Naive thymus-derived CD4-positive, alpha-beta T cell (primary cell): ENCODE results near the gene SULT6B1. TPM values are rescaled to one million over a fixed set of nuclear protein-coding genes. Genes with fewer than 3 reads are reported as not detected.

ENCODE experiments used
- polyA plus RNA-seq, 2 donors: library from polyadenylated mRNA; unstranded; fragments of 300-500 nt; fragmentation: Illumina TruSeq; gene quantifications; one replicate each; pipeline ENCODE4 v1.2.3, GENCODE V29; 2021
- total RNA-seq, 6 experiments: library from RNA in 5 of 6; stranded (reverse) in 5 of 6; gene quantifications; 1 replicate in 5 of 6; 2 replicates in 1 of 6; pipeline ENCODE4 v1.2.3 and lab custom pipeline; 2021 to 2026

The SULT6B1 gene
- total and polyA plus RNA-seq, 7 experiments from 2014 or later: not detected

Other genes starting within 250 kb of the SULT6B1 start
- 10 to 100 TPM; 23.0 to 35.0 (median 30.9) TPM for gene STRN, start 222.1 kb downstream of the SULT6B1 start, total RNA-seq
- 10 to 100 TPM; 12.4 to 12.9 TPM for gene STRN, start 222.1 kb downstream of the SULT6B1 start, polyA plus RNA-seq
- gene HEATR5B, start 104.3 kb downstream of the SULT6B1 start, total RNA-seq: 10 to 100 TPM; 25.2 to 50.5 (median 39.3) TPM
- gene HEATR5B, start 104.3 kb downstream of the SULT6B1 start, polyA plus RNA-seq: 10 to 100 TPM; 13.1 to 23.1 TPM
- gene GPATCH11, start 104.2 kb downstream of the SULT6B1 start, total RNA-seq: 10 to 100 TPM in 3 of 5 experiments, 1 to 10 TPM in 2; 6.0 to 19.0 (median 11.1) TPM
- gene GPATCH11, start 104.2 kb downstream of the SULT6B1 start, polyA plus RNA-seq: 1 to 10 TPM; 8.4 to 8.8 TPM
- 10 to 100 TPM; 21.2 to 91.9 (median 24.2) TPM for gene EIF2AK2, start 31.7 kb downstream of the SULT6B1 start, total RNA-seq
- 10 to 100 TPM; 20.4 to 23.5 TPM for gene EIF2AK2, start 31.7 kb downstream of the SULT6B1 start, polyA plus RNA-seq
- 10 to 100 TPM; 26.9 to 40.7 (median 40.4) TPM for gene CEBPZOS, start 7.8 kb upstream of the SULT6B1 start, total RNA-seq
- gene CEBPZOS, start 7.8 kb upstream of the SULT6B1 start, polyA plus RNA-seq: 10 to 100 TPM; 47.4 to 58.8 TPM
- gene CEBPZ, start 42.9 kb upstream of the SULT6B1 start, total RNA-seq: 10 to 100 TPM; 40.4 to 67.6 (median 56.4) TPM
- gene CEBPZ, start 42.9 kb upstream of the SULT6B1 start, polyA plus RNA-seq: 10 to 100 TPM; 27.1 to 32.5 TPM
- 10 to 100 TPM; 21.6 to 38.2 (median 28.5) TPM for gene NDUFAF7, start 43.0 kb upstream of the SULT6B1 start, total RNA-seq
- gene NDUFAF7, start 43.0 kb upstream of the SULT6B1 start, polyA plus RNA-seq: 10 to 100 TPM in 1 of 2 donors, 1 to 10 TPM in 1; 9.5 to 11.7 TPM
- gene PRKD3, start 136.2 kb upstream of the SULT6B1 start, total RNA-seq: 10 to 100 TPM; 12.8 to 47.3 (median 46.4) TPM
- gene PRKD3, start 136.2 kb upstream of the SULT6B1 start, polyA plus RNA-seq: 10 to 100 TPM; 31.5 to 37.4 TPM
- gene QPCT, start 156.0 kb upstream of the SULT6B1 start, total RNA-seq: 10 to 100 TPM in 1 of 5 experiments, 1 to 10 TPM in 1, under 1 TPM in 3; 0.36 to 15.1 (median 0.86) TPM
- under 1 TPM; 0.39 to 0.56 TPM for gene QPCT, start 156.0 kb upstream of the SULT6B1 start, polyA plus RNA-seq